D721Med (cell line): ENCODE results near the gene LCN1.
"Not testable (repeated sequence)": the region's sequence is repeated elsewhere in the genome, so short reads cannot be mapped to it uniquely, and the experiment has no call there.

Experiments used
- DNase-seq: peaks from one replicate; pipeline ENCODE4 v3.0.0; 2011; ENCODE audit warnings: low spot score; ENCODE audit not compliant: insufficient read length
- FAIRE-seq: peaks from 2 replicates; lab custom pipeline; 2011; peaks lifted over from hg19 to GRCh38; lab: Jason Lieb, UNC
- CTCF ChIP-seq: IDR thresholded peaks from 2 replicates; pipeline ENCODE4 v1.5.1; 2012; ENCODE audit warnings: mild to moderate bottlenecking, control low read depth; ENCODE audit not compliant: insufficient read depth; ENCODE audit errors: missing control alignments

Gene LCN1

GRCh38 chr9:135522931-135523330 lies 1.7 kb downstream of the LCN1 start:
- DNase-seq (no peak), FAIRE-seq (no peak)
- TF ChIP-seq CTCF = no peak

- no peak for TF ChIP-seq CTCF
- DNase-seq (no peak), FAIRE-seq (no peak)
Observed at GRCh38 chr9:135523521-135524129, 2.4 kb downstream of the LCN1 start.

GRCh38 chr9:135524130-135524861 lies 3.1 kb downstream of the LCN1 start:
- FAIRE-seq = no peak
- TF ChIP-seq CTCF = no peak
- no peak for DNase-seq

- DNase-seq (no peak), FAIRE-seq (no peak)
- TF ChIP-seq CTCF = no peak
Observed at GRCh38 chr9:135525241-135526088, 4.2 kb downstream of the LCN1 start.

- TF ChIP-seq CTCF = no peak
- DNase-seq (no peak), FAIRE-seq (no peak)
Observed at GRCh38 chr9:135526089-135526729, 5.0 kb downstream of the LCN1 start.

GRCh38 chr9:135526730-135527571 lies 5.7 kb downstream of the LCN1 start:
- TF ChIP-seq CTCF = no peak
- no peak for DNase-seq
- FAIRE-seq = no peak

- not testable (repeated sequence) for FAIRE-seq, DNase-seq
Observed at GRCh38 chr9:135528842-135529435, 7.7 kb downstream of the LCN1 start.
